ENCODE data around the gene TPT1.
"Not testable (repeated sequence)": the region's sequence is repeated elsewhere in the genome, so short reads cannot be mapped to it uniquely, and the experiment has no call there.

DNA sequence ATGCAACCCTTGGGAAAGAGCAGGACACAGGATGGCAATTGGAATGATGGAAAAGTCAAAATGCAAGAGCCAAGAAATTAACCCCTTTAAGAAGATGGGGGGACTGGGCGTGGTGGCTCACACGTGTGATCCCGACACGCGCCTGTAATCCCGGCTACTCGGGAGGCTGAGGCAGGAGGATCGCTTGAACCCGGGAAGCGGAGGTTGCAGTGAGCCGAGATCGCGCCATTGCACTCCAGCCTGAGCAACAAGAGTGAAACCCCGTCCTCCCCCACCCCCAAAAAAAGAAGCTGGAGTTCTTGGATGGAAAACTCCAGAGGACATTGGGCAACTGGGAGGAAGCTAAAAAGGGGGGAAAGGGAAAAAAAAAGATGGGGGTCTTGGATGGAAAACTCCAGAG, 1.7 kb upstream of the TPT1 start:
- TF ChIP-seq, protein P1, sequence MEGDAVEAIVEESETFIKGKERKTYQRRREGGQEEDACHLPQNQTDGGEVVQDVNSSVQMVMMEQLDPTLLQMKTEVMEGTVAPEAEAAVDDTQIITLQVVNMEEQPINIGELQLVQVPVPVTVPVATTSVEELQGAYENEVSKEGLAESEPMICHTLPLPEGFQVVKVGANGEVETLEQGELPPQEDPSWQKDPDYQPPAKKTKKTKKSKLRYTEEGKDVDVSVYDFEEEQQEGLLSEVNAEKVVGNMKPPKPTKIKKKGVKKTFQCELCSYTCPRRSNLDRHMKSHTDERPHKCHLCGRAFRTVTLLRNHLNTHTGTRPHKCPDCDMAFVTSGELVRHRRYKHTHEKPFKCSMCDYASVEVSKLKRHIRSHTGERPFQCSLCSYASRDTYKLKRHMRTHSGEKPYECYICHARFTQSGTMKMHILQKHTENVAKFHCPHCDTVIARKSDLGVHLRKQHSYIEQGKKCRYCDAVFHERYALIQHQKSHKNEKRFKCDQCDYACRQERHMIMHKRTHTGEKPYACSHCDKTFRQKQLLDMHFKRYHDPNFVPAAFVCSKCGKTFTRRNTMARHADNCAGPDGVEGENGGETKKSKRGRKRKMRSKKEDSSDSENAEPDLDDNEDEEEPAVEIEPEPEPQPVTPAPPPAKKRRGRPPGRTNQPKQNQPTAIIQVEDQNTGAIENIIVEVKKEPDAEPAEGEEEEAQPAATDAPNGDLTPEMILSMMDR (tag by site-specific recombination; IDR thresholded peaks at IDR 0.05) = not testable (repeated sequence)
- not testable (repeated sequence) for TF ChIP-seq ZNF24 (tag by site-specific recombination; IDR thresholded peaks at IDR 0.05); KLF10 (tag by site-specific recombination; IDR thresholded peaks at IDR 0.05); KLF16 (tag by site-specific recombination; IDR thresholded peaks at IDR 0.05); ZNF791 (tag by site-specific recombination; IDR thresholded peaks at IDR 0.05); ZFP41 (tag by site-specific recombination; IDR thresholded peaks at IDR 0.05; ENCODE audit: borderline replicate concordance); ZNF623 (tag by site-specific recombination; IDR thresholded peaks at IDR 0.05); ZNF785 (tag by site-specific recombination; IDR thresholded peaks at IDR 0.05); ZSCAN23 (tag by site-specific recombination; IDR thresholded peaks at IDR 0.05); SP2 (tag by site-specific recombination; IDR thresholded peaks at IDR 0.05); ZNF660 (tag by site-specific recombination; IDR thresholded peaks at IDR 0.05); ZNF449 (tag by site-specific recombination; IDR thresholded peaks at IDR 0.05); EGR2 (tag by site-specific recombination; IDR thresholded peaks at IDR 0.05; ENCODE audit: low read depth)
- TF ChIP-seq, protein P2, sequence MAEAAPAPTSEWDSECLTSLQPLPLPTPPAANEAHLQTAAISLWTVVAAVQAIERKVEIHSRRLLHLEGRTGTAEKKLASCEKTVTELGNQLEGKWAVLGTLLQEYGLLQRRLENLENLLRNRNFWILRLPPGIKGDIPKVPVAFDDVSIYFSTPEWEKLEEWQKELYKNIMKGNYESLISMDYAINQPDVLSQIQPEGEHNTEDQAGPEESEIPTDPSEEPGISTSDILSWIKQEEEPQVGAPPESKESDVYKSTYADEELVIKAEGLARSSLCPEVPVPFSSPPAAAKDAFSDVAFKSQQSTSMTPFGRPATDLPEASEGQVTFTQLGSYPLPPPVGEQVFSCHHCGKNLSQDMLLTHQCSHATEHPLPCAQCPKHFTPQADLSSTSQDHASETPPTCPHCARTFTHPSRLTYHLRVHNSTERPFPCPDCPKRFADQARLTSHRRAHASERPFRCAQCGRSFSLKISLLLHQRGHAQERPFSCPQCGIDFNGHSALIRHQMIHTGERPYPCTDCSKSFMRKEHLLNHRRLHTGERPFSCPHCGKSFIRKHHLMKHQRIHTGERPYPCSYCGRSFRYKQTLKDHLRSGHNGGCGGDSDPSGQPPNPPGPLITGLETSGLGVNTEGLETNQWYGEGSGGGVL (tag by site-specific recombination; IDR thresholded peaks at IDR 0.05) = not testable (repeated sequence)
